Glomerular endothelial cell (primary cell): ENCODE data around the gene GCGR. TPM values are rescaled to one million over a fixed set of nuclear protein-coding genes. Genes with fewer than 3 reads are reported as not detected.

Experiments used
- DNase-seq: peaks from one replicate; pipeline ENCODE4 v3.0.0-alpha.2; 2011; ENCODE audit warnings: low read depth, low spot score; ENCODE audit errors: extremely low read depth
- total RNA-seq: library from RNA; depleted of rRNA; stranded (reverse); fragments of >200 nt; gene quantifications from 2 replicates; pipeline ENCODE4 v1.2.3, GENCODE V29; 2015

GCGR gene
- total RNA-seq, 1 donor from 2014 or later = not detected

DNA sequence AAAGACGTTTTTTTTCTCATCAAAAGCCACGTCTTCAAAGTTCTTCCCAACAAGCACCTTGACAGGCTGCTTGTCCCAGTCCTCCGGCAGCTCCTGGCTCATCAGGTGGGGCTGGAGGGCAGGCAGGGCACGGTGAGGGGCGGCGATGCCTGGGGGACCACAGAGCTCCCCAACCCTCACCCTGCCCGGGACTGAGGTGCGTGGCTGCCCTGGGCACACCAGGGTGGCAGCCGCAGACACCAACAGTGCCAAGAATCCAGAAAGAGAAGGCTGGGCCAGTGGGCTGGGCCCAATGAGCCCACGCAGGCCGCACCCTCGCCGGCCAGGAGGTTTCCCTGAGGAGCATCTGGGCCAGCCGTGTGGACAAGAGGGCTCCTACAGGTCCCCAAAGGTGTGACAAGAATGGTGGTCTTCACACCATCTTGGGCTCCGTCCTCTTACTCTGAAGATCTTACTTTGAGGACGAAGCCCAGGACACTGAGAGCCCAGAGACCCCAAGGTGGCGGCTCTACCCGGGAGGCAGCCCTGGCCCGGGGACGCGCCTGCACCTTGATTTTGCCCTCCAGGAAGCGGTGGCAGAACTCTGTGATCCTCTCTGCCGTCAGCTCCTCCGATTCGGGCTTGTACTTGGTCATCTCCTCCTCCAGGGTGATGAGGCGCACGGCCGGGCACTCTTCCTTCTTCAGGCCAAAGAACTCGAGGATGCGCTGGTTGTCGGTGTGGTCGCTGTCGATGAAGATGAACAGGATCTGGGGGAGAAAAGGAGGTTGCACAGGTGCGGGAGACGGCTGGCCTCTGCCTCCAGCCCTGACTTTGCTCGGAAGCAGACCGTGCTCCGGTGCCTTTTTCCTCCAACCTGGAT is 42.2 kb downstream of the GCGR start:
- no peak for DNase-seq

- no peak for DNase-seq
Observed at GRCh38 chr17:81846743-81847689, 43.1 kb downstream of the GCGR start.

- DNase-seq = no peak
Observed at GRCh38 chr17:81849457-81849856, 45.5 kb downstream of the GCGR start.

- no peak for DNase-seq
Observed at GRCh38 chr17:81851423-81851822, 47.5 kb downstream of the GCGR start.

DNA sequence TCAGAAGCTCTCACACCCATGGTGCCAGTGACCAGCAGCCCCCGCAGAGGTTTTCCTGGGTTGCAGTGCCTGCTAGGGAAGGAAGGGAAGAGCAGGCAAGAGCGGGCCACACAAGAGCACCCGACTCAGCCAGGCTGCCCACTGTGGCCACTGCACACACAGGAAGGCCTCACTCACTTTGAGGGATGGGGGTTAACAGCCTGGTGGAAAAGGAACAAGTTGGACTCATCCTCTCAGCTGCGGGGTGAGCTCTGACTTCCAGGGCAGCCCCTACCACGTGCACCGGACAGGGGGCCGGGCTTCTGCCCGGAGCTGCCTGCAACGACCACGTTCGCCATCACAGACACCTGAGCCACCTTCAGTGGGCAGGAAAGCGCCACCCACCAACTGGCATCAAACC is 48.3 kb downstream of the GCGR start:
- DNase-seq = no peak

DNA sequence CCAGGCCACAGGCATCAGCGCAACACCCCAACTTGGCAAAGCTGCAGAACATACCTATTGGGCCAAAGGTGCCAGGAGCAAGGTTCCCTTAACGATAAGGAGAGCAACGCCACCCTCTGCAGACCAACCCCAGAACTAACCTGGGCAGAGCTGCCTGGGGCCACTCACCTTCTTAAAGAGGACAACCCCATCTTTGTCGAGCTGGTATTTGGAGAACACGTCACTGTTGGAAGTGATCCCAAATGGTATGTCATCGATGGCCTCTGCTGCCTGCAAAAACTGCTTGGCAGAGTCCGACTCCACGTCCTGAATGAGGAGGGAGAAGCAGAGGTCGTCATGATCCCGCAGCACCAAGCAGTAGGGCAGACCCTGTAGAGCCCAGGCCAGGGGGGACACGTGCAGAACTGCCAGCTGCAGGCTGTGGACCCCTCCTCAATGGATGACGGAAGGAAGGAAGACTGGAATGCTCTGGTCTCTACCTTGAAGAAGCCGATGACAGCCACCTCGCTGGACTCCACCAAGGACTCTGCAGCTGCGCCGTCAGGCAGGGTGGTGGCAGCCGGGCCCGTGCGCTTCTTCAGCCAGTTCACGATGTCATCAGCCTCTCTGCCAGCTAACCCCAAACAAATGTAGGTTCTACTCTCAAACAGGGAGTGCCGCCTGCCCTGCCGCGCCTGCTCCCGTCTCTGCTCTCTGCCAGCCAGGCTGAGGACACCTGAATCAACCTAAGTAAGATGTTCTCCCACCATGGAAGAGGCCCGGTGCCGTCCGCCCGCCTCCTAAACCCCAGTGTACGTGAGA is 51.2 kb downstream of the GCGR start:
- DNase-seq = no peak

- DNase-seq = no peak
Observed at GRCh38 chr17:81858170-81858966, 54.4 kb downstream of the GCGR start.

DNA sequence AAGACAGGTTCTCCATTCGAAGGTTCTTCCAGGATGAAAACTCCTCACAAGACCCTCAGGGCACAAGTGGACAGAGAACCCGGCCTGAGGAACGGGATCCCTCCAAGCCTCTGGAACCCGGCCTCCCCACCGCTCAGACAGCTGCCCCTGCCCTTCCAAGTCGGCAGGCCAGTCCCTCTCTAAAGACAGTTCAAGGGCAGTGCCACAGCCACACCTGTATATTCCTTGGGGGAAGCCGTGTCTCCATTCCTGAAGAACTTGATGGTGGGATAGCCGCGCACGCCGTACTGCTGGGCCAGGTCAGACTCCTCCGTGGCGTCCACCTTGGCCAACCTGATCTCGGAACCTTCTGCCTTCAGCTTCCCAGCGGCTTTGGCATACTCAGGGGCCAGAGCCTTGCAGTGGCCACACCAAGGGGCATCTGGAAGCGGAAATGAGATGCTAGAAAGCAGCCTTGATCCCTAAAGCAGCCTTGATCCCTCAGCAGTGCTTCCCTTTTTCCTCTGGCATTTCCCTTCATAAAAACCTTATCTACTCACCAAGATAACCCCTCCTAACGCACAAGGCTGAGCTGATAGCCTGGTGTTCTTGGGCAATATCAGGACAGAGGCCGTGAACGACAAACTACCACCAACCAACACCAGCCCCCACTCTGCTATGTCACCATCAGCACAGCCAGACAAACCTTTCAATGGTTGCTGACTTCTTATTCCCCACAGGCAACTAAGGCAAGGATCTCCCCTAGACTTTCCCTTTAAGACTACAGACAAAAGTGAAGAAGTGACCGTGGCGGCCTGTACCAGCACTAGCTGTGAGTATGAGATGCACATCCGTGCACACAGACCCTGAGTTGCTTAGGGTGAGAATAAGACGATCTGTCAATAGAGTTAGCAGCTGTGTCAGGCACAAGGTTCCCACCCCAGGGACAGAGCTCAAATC is 55.3 kb downstream of the GCGR start:
- no peak for DNase-seq

DNA sequence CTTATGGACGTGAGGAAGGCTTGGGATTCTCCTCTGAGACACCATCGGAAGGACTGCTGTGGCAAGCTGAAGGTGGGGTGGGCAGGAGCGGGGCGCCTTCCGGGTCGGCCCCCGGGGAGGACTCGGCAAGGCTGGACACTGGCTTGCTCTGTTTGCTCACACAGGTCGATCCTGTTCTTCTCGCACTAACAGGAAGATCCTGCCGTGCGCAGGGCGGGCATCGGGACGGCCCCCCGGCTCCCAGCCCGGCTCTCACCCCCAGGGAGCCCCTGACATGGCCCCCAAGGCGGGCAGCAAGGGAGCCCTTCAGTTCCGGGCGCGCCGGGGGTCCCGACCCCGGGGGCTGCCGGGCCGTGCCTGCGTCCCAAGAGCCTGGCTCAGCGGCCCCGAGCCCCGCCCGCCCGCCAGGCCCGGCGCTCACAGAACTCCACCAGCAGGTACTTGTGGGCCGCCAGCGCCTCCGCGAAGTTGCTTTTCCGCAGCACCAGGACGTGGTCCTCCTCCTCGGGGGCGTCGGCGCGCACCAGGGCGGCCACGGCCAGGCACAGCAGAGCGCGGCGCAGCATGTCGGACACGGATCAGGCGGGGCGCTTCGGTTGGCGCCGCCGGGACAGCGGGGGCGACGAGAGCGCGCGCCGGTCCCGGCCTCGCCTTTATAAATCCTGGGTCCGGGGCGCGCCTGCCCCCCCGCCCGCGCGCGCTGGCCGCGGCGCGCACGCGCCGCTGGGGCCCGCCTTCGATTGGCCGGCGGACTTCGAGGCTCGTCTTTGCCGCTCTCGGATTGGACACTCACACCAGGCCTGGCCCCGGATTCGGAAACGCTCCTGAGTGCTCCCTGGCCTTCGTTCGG is 56.2 kb downstream of the GCGR start, which contains the start of gene P4HB:
Gene P4HB (minus strand): TSS at position 630 of the 850 bp plus-strand sequence. CDS start 64 bp downstream, at position 566.
- no peak for DNase-seq

DNA sequence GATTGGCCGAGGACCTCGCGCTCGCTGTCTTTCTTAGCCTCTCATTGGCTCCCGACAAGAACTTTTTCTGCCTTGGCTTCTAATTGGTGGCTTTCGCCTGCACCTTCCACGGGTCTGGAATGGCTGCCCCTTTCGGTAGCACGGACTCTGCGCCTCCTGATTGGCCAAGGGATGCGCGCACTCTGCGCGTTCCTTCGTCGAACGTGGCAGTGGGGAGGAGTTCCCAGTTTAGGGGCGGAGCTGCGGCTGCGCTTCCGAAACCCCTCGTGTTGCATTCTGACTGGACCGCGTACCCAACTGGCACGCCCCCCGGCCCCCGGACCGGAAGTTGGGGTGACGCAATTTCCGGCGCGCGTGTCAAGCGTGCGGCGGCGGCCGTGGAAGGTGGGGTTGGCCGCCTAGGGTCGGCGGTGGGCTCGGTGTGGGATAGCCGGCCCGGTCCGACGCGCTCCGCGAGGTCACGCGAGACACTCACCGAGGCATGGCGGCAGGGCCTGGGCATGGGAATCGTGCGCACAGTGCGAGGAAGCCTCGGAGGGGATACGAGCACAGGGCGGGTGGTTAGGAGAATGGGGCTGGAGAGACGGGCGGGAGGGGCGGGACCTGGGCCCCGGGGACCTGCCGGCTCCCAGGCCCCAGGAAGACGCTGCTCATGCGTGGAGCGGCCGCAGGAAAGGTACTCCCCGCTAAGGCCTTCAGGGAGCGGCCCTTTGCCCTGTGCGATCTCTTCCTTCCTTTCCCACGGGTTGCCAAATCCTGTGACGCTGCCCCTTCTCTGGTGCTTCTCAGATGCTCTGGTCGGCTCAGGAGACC is 57.0 kb downstream of the GCGR start:
- DNase-seq = peak; percentile 100

GRCh38 chr17:81863123-81863675 is 59.2 kb downstream of the GCGR start:
- no peak for DNase-seq

Other genes starting within 250 kb of the GCGR start
- gene NPLOC4, start 167.0 kb upstream of the GCGR start, total RNA-seq = 80.5 and 111 TPM in 2 replicates
- 0.18 and 0.44 TPM in 2 replicates for gene TSPAN10, start 167.0 kb upstream of the GCGR start, total RNA-seq
- gene PDE6G, start 147.6 kb upstream of the GCGR start, total RNA-seq = 2.7 and 3.2 TPM in 2 replicates
- gene OXLD1, start 137.5 kb upstream of the GCGR start, total RNA-seq = 16.5 and 35.1 TPM in 2 replicates
- gene CCDC137, start 137.4 kb upstream of the GCGR start, total RNA-seq = 19.0 and 22.8 TPM in 2 replicates
- 25.6 and 38.8 TPM in 2 replicates for gene ARL16, start 120.4 kb upstream of the GCGR start, total RNA-seq
- 136 and 145 TPM in 2 replicates for gene HGS, start 120.1 kb upstream of the GCGR start, total RNA-seq
- 75.4 and 84.5 TPM in 2 replicates for gene MRPL12, start 100.8 kb upstream of the GCGR start, total RNA-seq
- 13.2 and 19.0 TPM in 2 replicates for gene SLC25A10, start 91.9 kb upstream of the GCGR start, total RNA-seq
- 134 and 148 TPM in 2 replicates for gene MCRIP1, start 29.1 kb downstream of the GCGR start, total RNA-seq
- gene PPP1R27, start 30.9 kb downstream of the GCGR start, total RNA-seq = not detected in 2 replicates
- gene P4HB, start 56.4 kb downstream of the GCGR start, total RNA-seq = 3,025 and 3,034 TPM in 2 replicates
- gene ARHGDIA, start 67.2 kb downstream of the GCGR start, total RNA-seq = 426 and 442 TPM in 2 replicates
- gene ALYREF, start 87.4 kb downstream of the GCGR start, total RNA-seq = 151 and 152 TPM in 2 replicates
- gene ANAPC11, start 87.6 kb downstream of the GCGR start, total RNA-seq = 180 and 216 TPM in 2 replicates
- gene NPB, start 98.1 kb downstream of the GCGR start, total RNA-seq = 0.68 and 1.9 TPM in 2 replicates
- gene PCYT2, start 107.2 kb downstream of the GCGR start, total RNA-seq = 36.6 and 62.9 TPM in 2 replicates
- 22.7 and 33.2 TPM in 2 replicates for gene SIRT7, start 114.0 kb downstream of the GCGR start, total RNA-seq
- 20.4 and 34.4 TPM in 2 replicates for gene MAFG, start 123.6 kb downstream of the GCGR start, total RNA-seq
- gene PYCR1, start 133.2 kb downstream of the GCGR start, total RNA-seq = 67.3 and 97.0 TPM in 2 replicates
- gene MYADML2, start 143.1 kb downstream of the GCGR start, total RNA-seq = not detected in 2 replicates
- gene NOTUM, start 157.0 kb downstream of the GCGR start, total RNA-seq = 0.78 TPM in 1 of 2 replicates, not detected in the other
- 21.8 and 25.1 TPM in 2 replicates for gene ASPSCR1, start 173.5 kb downstream of the GCGR start, total RNA-seq
- gene CENPX, start 218.7 kb downstream of the GCGR start, total RNA-seq = 51.6 and 74.3 TPM in 2 replicates
- gene LRRC45, start 219.2 kb downstream of the GCGR start, total RNA-seq = 12.8 and 24.9 TPM in 2 replicates
- gene RAC3, start 227.5 kb downstream of the GCGR start, total RNA-seq = 42.1 and 67.9 TPM in 2 replicates
- gene DCXR, start 233.5 kb downstream of the GCGR start, total RNA-seq = 61.0 and 67.6 TPM in 2 replicates
- 45.0 and 49.1 TPM in 2 replicates for gene RFNG, start 247.7 kb downstream of the GCGR start, total RNA-seq
- 122 and 139 TPM in 2 replicates for gene GPS1, start 247.7 kb downstream of the GCGR start, total RNA-seq